ENCODE measurements around the gene GRID1. TPM values are rescaled to one million over a fixed set of nuclear protein-coding genes. Genes with fewer than 3 reads are reported as not detected.

The GRID1 gene
- total RNA-seq, 1 donor, result not detected

- no peak for TF ChIP-seq CTCF (IDR thresholded peaks at IDR 0.05; ENCODE audit: insufficient read depth, low read depth, low read length)
- DNase-seq (ENCODE audit: low read depth), result no peak
- H3K4me3 ChIP-seq (ENCODE audit: low read depth, low read length), result no peak overlapping the region
Measured at GRCh38 chr10:86045896-86046295, 320.7 kb downstream of the GRID1 start.

- no peak for DNase-seq (ENCODE audit: low read depth)
- TF ChIP-seq CTCF (IDR thresholded peaks at IDR 0.05; ENCODE audit: insufficient read depth, low read depth, low read length), result no peak
Measured at GRCh38 chr10:86044029-86044428, 322.6 kb downstream of the GRID1 start.

GRCh38 chr10:86043236-86043635 is 323.4 kb downstream of the GRID1 start:
- no peak for DNase-seq (ENCODE audit: low read depth)
- no peak overlapping the region for H3K4me3 ChIP-seq (ENCODE audit: low read depth, low read length)
- TF ChIP-seq CTCF (IDR thresholded peaks at IDR 0.05; ENCODE audit: insufficient read depth, low read depth, low read length), result no peak

More at GRCh38 chr10:86044029-86044428, 322.6 kb downstream of the GRID1 start:
- H3K4me3 ChIP-seq (ENCODE audit: low read depth, low read length), result no peak overlapping the region

GRCh38 chr10:86042161-86042560 is 324.4 kb downstream of the GRID1 start:
- no peak for TF ChIP-seq CTCF (IDR thresholded peaks at IDR 0.05; ENCODE audit: insufficient read depth, low read depth, low read length)
- no peak for DNase-seq (ENCODE audit: low read depth)
- H3K4me3 ChIP-seq (ENCODE audit: low read depth, low read length), result no peak overlapping the region

- no peak for TF ChIP-seq CTCF (IDR thresholded peaks at IDR 0.05; ENCODE audit: insufficient read depth, low read depth, low read length)
- DNase-seq (ENCODE audit: low read depth), result no peak
- no peak overlapping the region for H3K4me3 ChIP-seq (ENCODE audit: low read depth, low read length)
Measured at GRCh38 chr10:86041116-86041515, 325.5 kb downstream of the GRID1 start.

- no peak for DNase-seq (ENCODE audit: low read depth)
- no peak for TF ChIP-seq CTCF (IDR thresholded peaks at IDR 0.05; ENCODE audit: insufficient read depth, low read depth, low read length)
- no peak overlapping the region for H3K4me3 ChIP-seq (ENCODE audit: low read depth, low read length)
Measured at GRCh38 chr10:86038371-86038770, 328.2 kb downstream of the GRID1 start.

GRCh38 chr10:86037096-86037495 is 329.5 kb downstream of the GRID1 start:
- no peak overlapping the region for H3K4me3 ChIP-seq (ENCODE audit: low read depth, low read length)
- no peak for DNase-seq (ENCODE audit: low read depth)
- no peak for TF ChIP-seq CTCF (IDR thresholded peaks at IDR 0.05; ENCODE audit: insufficient read depth, low read depth, low read length)

Measured in fibroblast of villous mesenchyme (primary cell).